ENCODE results near the gene EIF2B5.

The EIF2B5 gene

DNA sequence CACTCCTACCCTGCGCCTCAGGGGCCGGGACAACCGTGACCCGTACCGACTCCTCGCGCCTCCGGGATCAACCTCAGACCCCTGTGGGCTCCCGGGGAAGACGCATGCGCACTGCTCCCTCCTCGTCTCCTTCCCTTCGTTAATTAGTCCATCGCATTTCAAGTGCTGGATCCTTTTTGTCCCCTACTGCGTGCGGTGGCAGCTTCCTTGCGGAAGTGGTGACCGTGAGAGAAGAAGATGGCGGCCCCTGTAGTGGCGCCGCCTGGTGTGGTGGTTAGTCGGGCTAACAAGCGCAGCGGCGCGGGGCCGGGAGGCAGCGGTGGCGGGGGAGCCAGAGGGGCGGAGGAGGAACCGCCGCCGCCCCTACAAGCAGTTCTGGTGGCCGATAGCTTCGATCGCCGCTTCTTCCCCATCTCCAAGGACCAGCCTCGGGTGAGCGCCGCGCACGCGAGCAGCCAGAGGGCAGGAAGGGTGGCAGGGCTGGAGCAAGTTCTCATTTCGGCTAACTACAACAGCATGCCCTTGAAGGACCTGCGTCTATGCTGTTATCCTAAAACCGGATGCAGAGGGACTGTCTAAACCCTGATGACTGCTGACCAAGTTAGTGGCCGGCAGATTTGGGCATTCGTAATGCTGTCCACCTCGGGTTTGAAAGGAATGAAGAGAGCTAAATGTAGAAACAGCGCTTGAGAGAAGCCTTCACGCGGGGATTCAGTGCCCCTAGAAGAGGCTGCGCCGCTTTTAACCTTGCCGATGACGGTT is at the start of gene EIF2B5:
EIF2B5 (plus strand) TSS at position 210 of the 762 bp plus-strand sequence; CDS start at position 238, 28 bp downstream.
- TF ChIP-seq, protein P1, sequence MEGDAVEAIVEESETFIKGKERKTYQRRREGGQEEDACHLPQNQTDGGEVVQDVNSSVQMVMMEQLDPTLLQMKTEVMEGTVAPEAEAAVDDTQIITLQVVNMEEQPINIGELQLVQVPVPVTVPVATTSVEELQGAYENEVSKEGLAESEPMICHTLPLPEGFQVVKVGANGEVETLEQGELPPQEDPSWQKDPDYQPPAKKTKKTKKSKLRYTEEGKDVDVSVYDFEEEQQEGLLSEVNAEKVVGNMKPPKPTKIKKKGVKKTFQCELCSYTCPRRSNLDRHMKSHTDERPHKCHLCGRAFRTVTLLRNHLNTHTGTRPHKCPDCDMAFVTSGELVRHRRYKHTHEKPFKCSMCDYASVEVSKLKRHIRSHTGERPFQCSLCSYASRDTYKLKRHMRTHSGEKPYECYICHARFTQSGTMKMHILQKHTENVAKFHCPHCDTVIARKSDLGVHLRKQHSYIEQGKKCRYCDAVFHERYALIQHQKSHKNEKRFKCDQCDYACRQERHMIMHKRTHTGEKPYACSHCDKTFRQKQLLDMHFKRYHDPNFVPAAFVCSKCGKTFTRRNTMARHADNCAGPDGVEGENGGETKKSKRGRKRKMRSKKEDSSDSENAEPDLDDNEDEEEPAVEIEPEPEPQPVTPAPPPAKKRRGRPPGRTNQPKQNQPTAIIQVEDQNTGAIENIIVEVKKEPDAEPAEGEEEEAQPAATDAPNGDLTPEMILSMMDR (IDR thresholded peaks at IDR 0.05; ENCODE audit: low read length, missing control alignments), result peak; percentile 23
- peak; percentile 94 for DNase-seq (ENCODE audit: low read depth)
- H3K4me3 ChIP-seq (replicated peaks; ENCODE audit: low read depth, low read length), result peak within 1 kb of the TSS; percentile 90

- peak; percentile 78 for DNase-seq (ENCODE audit: low read depth)
- no peak overlapping the region for H3K4me3 ChIP-seq (replicated peaks; ENCODE audit: low read depth, low read length)
- TF ChIP-seq, protein P1 (IDR thresholded peaks at IDR 0.05; ENCODE audit: low read length, missing control alignments), result no peak
These were observed 49.7 kb upstream of the EIF2B5 start for GRCh38 chr3:184085389-184085852.

- no peak overlapping the region for H3K4me3 ChIP-seq (replicated peaks; ENCODE audit: low read depth, low read length)
- TF ChIP-seq, protein P1 (IDR thresholded peaks at IDR 0.05; ENCODE audit: low read length, missing control alignments), result no peak
- DNase-seq (ENCODE audit: low read depth), result no peak
These were observed 43.0 kb upstream of the EIF2B5 start for GRCh38 chr3:184092199-184092598.

GRCh38 chr3:184096811-184097383 is 38.3 kb upstream of the EIF2B5 start, which contains the start of gene HTR3E:
HTR3E (plus strand) TSS chr3:184097064; CDS start chr3:184097530, 466 bp downstream.
- TF ChIP-seq, protein P1 (IDR thresholded peaks at IDR 0.05; ENCODE audit: low read length, missing control alignments), result no peak
- DNase-seq (ENCODE audit: low read depth), result no peak
- H3K4me3 ChIP-seq (replicated peaks; ENCODE audit: low read depth, low read length), result no peak within 1 kb of the TSS

- TF ChIP-seq, protein P1 (IDR thresholded peaks at IDR 0.05; ENCODE audit: low read length, missing control alignments), result no peak
- DNase-seq (ENCODE audit: low read depth), result no peak
- H3K4me3 ChIP-seq (replicated peaks; ENCODE audit: low read depth, low read length), result no peak overlapping the region
These were observed 37.6 kb upstream of the EIF2B5 start for GRCh38 chr3:184097556-184097955.

DNA sequence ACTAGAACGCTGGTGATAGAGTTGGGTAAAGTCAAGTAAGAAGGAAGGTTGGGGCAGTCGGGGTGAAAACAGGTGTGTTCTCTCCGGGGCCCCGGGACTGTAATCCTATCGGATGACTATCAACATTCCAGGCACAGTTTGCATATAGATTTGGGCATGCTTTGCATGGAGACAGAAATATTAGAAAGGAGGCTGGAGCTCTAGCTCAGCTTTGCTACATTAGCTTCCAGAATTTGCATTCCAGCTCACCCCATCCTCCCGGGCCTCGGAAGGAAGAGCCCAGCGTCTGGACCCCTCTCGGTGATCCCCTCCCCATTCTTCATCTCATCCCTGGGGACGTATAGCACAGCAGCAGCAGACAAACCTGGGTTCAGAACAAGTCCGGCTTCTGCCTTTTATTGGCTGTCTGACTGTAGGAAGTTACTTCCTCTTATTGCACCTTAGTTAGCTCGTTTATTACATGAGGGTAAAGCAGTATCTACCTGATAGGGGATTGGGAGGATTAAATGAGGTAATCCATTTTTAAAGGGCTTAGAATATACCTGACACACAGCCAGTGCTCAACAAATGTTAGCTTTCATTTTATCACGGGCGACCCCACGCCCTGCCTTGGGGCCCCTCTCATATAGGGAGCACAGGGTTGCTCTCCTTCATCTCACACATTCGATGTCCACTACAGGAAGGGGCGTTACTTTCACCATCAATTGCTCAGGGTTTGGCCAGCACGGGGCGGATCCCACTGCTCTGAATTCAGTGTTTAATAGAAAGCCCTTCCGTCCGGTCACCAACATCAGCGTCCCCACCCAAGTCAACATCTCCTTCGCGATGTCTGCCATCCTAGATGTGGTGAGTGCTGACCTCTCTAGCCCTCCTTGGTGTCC is 35.1 kb upstream of the EIF2B5 start:
- no peak for DNase-seq (ENCODE audit: low read depth)
- TF ChIP-seq, protein P1 (IDR thresholded peaks at IDR 0.05; ENCODE audit: low read length, missing control alignments), result no peak

More for the DNA sequence above, 35.1 kb upstream of the EIF2B5 start:
- no peak overlapping the region for H3K4me3 ChIP-seq (replicated peaks; ENCODE audit: low read depth, low read length)
